NCI-H1417 (cell line): ENCODE data around the gene UNC13B.

Experiments
- DNase-seq, 3 experiments: peaks; one replicate each; lab custom pipeline; 2025; lab: John Stamatoyannopoulos, UW

Gene UNC13B

GRCh38 chr9:35277171-35277520 lies 115.3 kb downstream of the UNC13B start:
- DNase-seq: no peak

- DNase-seq: no peak
These were observed 116.0 kb downstream of the UNC13B start for GRCh38 chr9:35277628-35278359.

GRCh38 chr9:35279946-35280345 lies 118.1 kb downstream of the UNC13B start:
- no peak for DNase-seq

GRCh38 chr9:35280399-35280798 lies 118.6 kb downstream of the UNC13B start:
- peak in 1 of 3 experiments; percentile 12 for DNase-seq

GRCh38 chr9:35285731-35286130 lies 123.9 kb downstream of the UNC13B start:
- DNase-seq: no peak

GRCh38 chr9:35286381-35286780 lies 124.6 kb downstream of the UNC13B start:
- no peak for DNase-seq

- no peak for DNase-seq
These were observed 126.3 kb downstream of the UNC13B start for GRCh38 chr9:35287987-35288632.

GRCh38 chr9:35288778-35289177 lies 127.0 kb downstream of the UNC13B start:
- DNase-seq: no peak

GRCh38 chr9:35293376-35293964 lies 131.7 kb downstream of the UNC13B start:
- DNase-seq: peak in 1 of 3 experiments; percentile 0

GRCh38 chr9:35294066-35294465 lies 132.3 kb downstream of the UNC13B start:
- no peak for DNase-seq

- no peak for DNase-seq
These were observed 132.7 kb downstream of the UNC13B start for GRCh38 chr9:35294556-35294955.

- no peak for DNase-seq
These were observed 133.7 kb downstream of the UNC13B start for GRCh38 chr9:35295369-35296036.

GRCh38 chr9:35303567-35303966 lies 141.8 kb downstream of the UNC13B start:
- DNase-seq: no peak

GRCh38 chr9:35306283-35306682 lies 144.5 kb downstream of the UNC13B start:
- no peak for DNase-seq

- no peak for DNase-seq
These were observed 146.5 kb downstream of the UNC13B start for GRCh38 chr9:35308316-35308715.

GRCh38 chr9:35311891-35312639 lies 150.3 kb downstream of the UNC13B start:
- no peak for DNase-seq

GRCh38 chr9:35313460-35313859 lies 151.7 kb downstream of the UNC13B start:
- DNase-seq: no peak

GRCh38 chr9:35313916-35314315 lies 152.1 kb downstream of the UNC13B start:
- no peak for DNase-seq

GRCh38 chr9:35318741-35319140 lies 156.9 kb downstream of the UNC13B start:
- no peak for DNase-seq

- DNase-seq: no peak
These were observed 160.5 kb downstream of the UNC13B start for GRCh38 chr9:35322075-35322885.

GRCh38 chr9:35324966-35325365 lies 163.2 kb downstream of the UNC13B start:
- no peak for DNase-seq
